CD4-positive, alpha-beta T cell treated with Interleukin-21 for 1 hour (primary cell): Measurements from ENCODE around the gene WIPF2.
A peak's percentile ranks its signal among the peaks of the same experiment; 100 is the strongest.

ENCODE experiments used
- DNase-seq: peaks from one replicate; pipeline ENCODE4 v3.0.0-alpha.2; 2020

Gene WIPF2

GRCh38 chr17:40218740-40219593, at the start of gene WIPF2:
TSS of gene WIPF2 (plus strand) at chr17:40219304. CDS start at chr17:40256460, 37,156 bp downstream.
- DNase-seq, result peak; percentile 97

DNA sequence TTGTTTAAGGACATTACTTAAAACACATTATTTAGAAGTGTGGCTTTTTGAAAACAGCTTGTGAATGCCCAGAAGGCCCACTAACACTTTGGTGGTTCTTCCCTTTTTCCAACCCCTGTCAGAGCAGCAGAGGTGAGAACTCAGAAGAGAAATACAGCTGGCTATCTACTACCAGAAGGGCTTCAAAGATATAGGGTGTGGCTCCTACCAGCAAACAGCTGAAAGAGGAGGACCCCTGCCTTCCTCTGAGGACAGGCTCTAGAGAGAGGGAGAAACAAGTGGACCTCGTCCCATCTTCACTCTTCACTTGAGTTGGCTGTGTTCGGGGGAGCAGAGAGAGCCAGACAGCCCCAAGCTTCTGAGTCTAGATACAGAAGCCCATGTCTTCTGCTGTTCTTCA, 48.8 kb upstream of the WIPF2 start:
- no peak for DNase-seq

DNA sequence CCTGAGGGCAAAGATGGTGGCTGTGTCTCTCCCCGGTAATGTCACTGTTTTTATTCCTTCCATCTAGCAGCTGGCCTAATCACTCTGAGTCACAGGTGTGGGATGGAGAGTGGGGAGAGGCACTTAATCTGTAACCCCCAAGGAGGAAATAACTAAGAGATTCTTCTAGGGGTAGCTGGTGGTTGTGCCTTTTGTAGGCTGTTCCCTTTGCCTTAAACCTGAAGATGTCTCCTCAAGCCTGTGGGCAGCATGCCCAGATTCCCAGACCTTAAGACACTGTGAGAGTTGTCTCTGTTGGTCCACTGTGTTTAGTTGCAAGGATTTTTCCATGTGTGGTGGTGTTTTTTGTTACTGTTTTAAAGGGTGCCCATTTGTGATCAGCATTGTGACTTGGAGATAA, 47.4 kb upstream of the WIPF2 start:
- DNase-seq, result no peak

DNA sequence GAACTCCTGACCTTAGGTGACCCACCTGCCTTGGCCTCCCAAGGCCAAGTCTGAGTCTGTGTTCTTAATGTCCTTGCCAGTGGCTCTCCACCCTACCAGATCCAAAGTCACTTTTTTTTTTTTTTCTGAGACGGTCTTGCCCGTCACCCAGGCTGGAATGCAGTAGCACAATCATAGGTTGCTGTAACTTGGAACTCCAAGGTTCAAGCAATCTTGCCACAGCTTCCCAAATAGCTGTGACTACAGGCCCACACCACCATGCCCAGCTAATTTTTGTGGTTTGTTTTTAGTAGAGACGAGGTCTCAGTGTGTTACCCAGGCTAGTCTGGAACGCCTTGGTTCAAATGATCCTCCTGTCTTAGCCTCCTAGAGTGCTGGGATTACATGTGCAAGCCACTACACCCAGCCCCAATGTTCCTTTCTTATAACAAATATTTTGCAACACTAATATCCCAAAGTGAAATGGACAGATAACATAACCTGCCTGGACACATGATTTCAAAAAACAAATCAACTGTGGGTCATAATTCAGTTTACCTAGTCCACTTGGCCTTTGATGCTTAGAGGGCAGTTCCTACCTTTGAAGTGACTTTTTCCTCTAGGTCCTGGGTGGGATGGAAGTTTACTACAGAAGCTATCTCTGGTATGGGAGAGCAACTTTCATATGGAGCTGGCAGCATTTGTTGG, 45.9 kb upstream of the WIPF2 start:
- no peak for DNase-seq

GRCh38 chr17:40173778-40174135, 45.3 kb upstream of the WIPF2 start:
- no peak for DNase-seq

GRCh38 chr17:40174514-40174913, 44.6 kb upstream of the WIPF2 start:
- no peak for DNase-seq

DNA sequence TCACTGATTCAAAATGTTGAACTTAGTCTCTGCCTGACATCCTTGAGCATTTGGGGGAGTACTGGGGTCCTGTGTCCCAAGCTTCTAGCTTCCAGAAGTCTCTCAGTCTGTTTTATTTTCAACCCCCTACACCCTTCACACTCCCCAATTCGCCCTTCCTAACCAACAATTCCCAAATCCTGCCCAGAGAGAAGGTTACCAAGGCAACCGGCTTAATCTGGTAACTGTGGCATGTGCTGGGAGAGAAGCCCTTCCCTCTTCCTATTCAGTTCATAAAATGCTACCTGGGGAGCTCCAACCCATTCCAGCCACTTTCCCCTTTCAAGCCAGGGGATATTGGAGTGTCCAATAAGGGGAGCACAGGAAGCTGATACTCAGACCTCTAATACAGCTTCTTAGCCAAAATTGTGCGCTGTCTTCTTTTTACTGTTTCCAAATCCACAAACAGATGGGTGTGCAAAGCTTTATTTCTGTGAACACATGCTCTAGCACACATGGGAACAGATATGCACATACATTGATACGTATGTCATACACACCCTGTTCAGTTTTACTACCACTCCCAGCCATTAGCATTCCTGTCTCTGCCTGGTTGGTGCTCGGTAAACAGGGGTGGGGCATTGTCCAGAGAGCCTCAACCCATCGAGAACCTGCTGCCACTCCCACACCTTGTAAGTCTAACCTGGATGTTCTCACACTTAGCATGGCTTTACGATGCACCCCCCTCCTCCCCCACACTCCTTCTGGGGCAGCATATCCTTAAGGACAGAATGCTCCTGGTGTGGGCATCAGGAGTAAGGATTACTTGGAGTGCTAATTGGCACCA, 43.0 kb upstream of the WIPF2 start:
- DNase-seq, result no peak

DNA sequence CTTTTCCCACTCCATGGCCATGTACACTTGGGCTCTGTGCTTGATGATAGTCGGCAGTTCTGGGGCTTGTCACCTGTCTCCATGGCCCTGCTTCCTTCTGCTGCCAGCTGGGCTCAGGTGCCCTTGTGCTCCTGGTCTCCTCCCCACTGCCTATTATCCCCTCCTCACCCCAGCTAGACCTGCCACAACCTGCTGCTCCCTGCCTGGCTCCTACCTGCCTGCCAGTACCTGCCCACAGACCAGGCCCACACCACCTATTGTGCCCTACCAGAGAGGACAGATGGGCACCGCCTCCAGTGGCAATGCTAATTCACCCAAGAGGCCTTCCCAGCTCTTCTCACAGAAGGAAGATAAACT, 42.4 kb upstream of the WIPF2 start:
- DNase-seq, result no peak

GRCh38 chr17:40177275-40177874, 41.7 kb upstream of the WIPF2 start, which contains the start of gene RAPGEFL1:
TSS of gene RAPGEFL1 (plus strand) at chr17:40177470. CDS start at chr17:40177862, 392 bp downstream.
- DNase-seq, result peak; percentile 86

DNA sequence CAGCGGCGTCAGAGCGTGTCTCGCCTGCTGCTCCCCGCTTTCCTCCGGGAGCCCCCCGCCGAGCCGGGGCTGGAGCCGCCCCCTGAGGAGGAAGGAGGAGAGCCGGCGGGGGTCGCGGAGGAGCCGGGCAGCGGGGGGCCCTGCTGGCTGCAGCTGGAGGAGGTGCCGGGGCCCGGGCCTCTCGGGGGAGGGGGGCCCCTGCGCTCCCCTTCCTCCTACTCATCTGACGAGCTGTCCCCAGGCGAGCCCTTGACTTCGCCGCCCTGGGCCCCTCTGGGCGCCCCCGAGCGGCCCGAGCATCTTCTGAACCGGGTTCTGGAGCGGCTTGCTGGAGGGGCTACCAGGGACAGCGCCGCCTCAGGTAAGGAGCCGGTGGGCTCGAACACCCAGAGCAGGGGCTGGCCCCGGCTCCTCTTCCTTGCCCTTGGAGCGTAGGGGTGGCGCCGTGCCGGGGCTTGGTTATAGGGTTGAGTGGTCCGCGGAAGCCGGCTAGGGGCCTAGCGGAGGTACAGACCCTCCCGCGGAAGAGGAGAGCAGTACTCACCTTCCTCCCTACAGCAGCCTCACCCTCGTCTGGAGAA, 41.0 kb upstream of the WIPF2 start:
- no peak for DNase-seq

DNA sequence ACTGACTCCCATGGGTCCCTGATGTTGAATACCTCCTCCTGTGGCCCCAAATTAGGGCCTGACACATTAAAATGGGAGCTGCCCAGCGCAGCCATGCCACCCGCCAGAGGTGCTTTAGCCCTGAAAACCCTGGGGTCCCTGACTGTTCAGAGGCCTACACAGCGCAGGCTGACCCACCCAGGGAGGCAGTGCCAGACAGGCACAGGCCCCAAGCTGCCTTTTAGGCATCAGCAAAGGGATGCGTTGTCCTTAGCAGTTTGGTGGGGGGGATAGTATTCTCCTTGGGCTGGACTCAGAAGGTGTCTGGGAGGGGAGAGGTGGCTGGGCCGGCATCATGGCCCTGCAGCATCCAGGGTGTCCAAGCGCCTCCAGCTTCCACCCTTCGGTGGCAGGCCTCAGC, 40.4 kb upstream of the WIPF2 start:
- DNase-seq, result no peak

DNA sequence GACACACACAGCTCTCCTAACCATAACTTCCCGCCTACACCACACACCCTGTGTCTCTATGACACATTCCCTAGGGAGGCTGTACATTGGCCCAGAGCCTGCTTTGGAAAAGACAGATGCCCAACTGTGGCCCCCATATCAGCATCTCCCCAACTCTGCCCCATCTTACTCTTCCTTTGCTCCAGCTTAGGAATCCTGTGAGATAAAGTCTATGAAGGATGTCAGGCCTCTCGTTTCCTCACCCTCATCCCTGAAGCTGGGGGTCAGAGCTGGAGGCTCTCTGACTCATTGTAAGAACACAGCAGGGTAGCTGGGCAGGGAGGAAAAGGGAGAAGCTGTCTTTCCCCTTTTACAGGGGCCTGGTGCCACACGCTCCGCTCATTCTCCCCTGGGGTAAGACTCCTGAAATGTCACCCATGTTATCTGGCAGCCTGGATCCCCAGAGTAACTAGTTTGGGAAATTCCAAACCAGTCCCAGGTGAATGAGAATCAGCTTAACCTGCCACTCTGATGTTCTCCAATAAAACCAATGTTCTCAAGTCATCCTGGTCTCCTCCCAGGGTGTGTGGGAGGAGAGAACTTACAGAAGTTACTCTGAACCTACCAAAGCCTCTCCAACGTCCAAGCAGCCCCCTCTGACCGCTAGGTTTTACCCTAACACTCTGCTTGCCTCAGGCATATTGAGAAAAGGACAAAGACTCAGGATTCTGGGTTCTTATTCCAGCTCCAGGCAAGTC, 39.0 kb upstream of the WIPF2 start:
- DNase-seq, result no peak

DNA sequence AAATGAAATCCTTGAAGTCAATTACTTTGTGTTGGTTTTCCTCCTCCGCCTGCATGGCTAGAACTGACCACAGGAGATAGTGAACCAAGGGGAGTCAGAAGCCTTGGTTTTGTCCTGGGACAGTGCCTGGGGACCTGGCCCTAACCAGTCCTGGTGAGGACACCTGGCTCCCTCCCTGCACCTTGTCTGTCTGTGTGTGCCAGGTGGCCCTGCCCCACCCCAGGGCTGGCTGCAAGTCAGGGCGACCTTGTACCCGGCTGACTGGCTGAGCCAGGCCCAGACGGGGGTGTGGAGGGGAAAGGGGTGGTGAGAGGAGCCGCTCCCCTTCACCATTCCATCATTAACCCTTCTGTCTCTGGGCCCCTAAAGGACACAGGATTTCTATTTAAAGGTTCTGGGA, 38.4 kb upstream of the WIPF2 start:
- no peak for DNase-seq

DNA sequence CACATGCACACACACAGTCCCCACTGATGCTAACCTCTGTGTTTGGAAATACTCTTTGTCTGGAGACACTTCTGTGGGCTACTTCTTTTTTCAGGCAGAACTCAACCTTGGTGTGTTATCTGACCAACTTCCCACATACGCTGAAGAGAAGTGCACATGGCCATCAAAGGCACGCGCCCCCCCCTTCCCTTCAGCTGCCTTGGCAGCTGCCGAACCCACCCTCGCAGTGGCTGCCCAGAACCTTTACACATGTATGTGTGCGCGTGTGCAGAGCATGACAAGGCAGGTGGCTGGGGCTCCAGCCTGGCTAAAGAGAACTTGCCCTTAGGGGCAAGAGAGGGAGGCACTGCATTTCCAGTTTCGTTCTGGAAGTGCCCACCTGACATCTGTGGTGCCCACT, 37.9 kb upstream of the WIPF2 start:
- no peak for DNase-seq

- DNase-seq, result no peak
These were observed 36.5 kb upstream of the WIPF2 start for GRCh38 chr17:40182606-40183005.

DNA sequence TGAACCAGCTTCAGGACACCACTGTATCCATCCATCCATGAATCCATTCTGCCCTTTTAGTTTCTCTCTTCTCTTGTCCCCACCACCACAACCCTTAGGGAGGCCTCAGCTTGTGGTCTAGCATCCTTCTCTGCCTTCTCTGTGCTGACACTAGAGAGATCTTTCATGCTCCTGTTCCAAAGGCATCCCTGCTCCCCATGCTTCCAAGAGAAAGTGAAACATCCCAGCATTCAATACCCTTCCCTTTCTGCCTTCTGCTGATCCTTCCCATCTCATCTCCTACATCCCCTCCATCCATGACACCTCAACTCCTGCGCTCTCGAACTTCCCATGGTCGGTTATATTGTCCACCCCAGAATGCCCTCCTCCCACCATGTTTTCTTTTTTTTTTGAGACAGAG, 31.9 kb upstream of the WIPF2 start:
- no peak for DNase-seq

DNA sequence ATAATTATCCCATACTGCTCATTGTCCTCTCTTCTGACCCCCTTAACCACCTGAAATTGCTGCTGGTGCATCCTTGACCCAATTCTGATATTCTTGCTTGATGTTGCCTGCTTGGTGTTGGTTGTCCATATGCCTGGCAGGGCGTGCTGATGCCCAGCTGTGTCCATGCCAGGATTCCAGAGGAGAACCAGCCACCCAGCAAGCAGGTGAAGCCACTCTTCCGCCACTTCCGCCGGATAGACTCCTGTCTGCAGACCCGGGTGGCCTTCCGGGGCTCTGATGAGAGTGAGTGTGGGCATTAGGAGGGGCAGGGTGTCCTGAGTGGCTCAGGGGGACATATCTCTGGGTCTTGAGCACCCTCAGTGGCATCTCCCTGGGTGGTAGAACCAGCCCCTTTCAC, 30.4 kb upstream of the WIPF2 start:
- DNase-seq, result no peak

DNA sequence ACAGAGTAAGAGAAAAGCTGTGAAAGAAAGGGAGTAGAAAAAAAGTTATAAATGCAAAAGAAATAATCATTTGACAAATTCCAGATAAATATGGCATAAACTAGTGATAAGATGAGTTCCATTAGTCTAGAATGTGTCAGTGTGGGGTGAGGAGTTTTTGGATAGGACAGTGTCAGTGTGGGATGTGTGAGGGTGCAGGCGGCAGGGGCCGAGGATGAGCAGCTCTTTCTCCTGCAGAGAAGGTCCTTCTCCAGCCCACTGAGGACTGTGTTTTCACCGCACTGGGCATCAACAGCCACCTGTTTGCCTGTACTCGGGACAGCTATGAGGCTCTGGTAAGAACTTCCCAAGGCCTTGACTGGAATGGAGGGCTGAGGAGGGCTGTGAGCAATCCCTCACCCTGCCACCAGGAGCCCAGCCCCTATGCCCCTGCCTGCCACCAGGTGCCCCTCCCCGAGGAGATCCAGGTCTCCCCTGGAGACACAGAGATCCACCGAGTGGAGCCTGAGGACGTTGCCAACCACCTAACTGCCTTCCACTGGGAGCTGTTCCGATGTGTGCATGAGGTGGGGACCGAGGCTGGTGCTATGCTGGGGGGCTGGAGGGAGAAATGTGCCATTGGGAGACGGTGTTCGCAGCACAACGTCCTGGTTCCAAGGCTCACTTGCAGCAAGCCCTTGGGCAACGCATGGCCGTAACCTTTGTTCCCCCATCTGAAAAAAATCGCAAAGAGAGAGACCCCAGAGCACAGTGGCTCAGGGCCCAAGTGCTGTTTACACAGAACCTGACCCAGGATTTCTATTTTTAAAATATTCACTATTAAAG, 28.7 kb upstream of the WIPF2 start:
- DNase-seq, result peak; percentile 22

GRCh38 chr17:40191237-40192208, 27.6 kb upstream of the WIPF2 start:
- DNase-seq, result peak; percentile 64

GRCh38 chr17:40192961-40193360, 26.1 kb upstream of the WIPF2 start:
- no peak for DNase-seq
